HG03045 (cell line): ENCODE data around the gene PDX1.
"Not testable (repeated sequence)": the region's sequence is repeated elsewhere in the genome, so short reads cannot be mapped to it uniquely, and the experiment has no call there.

Experiments used
- ATAC-seq: cut with Tn5 transposase; IDR thresholded peaks from one replicate; pipeline ENCODE4 v1.9.1; 2021; ENCODE audit warnings: mild to moderate bottlenecking, moderate library complexity; ENCODE audit not compliant: unreplicated experiment

Gene PDX1

DNA sequence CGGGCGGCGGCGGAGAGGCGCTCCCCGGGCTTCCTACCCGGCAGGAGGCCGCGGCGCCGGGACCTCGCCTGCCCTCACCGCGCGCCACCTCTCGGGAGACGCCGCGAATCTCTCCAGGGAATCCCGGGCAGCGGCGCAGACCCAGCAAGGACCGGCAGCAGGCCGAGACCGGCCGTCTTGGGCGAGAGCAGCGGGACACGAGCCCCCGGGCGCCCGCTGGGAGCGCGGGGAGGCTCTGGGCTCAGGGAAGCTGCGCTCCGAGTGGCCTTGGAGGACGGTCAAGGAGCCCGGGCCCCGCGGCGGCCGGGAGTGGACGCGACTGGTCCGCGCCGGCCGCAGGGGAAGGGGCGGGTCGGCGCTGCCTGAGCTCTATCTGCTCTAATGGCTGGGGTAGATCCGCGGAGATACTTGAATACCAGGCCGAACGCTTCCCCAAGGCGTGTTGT, 34.6 kb downstream of the PDX1 start:
- peak; percentile 34 for ATAC-seq

DNA sequence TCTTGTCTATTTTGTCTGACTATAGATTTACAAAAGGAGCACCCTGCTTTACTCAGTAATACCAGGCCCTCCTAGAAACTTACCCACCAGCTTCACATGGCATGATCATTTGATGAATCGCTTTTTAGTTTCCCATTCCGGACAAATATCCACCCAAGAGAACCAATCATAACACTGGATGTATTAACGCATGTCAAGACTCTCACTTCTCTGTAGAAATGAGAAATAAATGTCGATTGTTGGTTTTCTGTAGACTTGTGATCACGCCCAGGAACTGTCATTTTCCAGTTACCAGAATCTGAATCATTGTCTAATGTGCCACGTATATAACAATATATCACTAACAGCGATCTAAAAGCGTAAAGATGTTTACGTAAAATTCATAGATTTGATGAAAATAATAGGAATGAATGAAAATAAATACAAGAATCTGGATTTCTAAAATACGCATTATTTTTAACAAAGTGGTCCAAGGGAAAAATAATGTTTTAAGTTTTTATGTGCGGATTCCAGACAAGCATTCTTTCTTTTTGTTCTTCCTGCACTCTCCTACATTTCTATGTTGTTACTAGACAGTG, 35.3 kb downstream of the PDX1 start:
- ATAC-seq: no peak

DNA sequence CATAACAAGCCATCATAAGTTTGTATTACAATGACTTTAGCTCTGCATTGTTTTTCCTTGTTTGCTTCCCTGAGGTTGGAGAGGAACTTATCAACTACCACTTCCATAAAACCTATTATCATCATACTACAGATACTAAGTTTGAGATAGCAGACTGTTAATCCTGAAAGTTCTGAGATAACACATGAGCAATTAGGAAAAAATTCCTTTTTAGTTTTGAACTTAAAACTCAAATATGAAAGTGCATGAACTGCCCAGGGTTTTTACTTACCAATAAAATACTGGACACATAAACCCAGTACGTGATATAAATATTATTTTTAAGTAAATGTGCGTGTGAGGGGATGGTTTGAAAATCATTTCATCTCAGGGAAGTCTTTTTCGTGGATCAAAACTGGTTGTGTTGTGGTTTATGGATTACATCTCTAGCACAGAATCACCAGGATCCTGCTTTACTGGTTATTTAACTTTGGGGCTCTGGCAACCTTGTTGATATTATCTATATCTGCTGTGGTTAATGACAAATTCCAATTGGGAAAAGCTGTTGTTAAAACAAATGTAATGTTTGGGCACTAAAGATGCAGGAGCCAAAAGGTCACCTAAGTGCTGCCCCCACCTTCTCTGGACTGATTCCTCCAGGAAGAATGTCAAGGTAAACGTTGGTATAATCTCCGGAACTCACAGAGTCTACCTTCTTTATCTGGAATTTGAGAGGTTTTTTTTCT, 36.9 kb downstream of the PDX1 start:
- ATAC-seq: no peak

DNA sequence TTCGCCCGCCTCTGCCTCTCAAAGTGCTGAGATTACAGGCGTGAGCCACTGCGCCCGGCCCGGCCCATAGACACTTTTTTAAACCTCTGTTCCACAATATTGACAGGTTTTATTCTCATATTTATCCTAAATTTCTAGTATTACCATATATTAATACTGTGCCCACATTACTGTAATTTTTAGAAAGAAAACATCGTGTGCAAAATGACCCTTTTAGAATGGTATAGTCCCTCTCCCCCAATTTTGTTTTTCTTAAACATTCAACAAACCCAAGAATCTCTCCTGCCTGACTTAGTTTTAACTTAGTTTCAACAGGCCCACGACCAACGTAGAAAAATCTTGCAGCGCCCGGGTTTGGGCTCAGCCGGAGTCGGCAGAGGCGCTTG, 40.2 kb downstream of the PDX1 start:
- ATAC-seq: no peak

DNA sequence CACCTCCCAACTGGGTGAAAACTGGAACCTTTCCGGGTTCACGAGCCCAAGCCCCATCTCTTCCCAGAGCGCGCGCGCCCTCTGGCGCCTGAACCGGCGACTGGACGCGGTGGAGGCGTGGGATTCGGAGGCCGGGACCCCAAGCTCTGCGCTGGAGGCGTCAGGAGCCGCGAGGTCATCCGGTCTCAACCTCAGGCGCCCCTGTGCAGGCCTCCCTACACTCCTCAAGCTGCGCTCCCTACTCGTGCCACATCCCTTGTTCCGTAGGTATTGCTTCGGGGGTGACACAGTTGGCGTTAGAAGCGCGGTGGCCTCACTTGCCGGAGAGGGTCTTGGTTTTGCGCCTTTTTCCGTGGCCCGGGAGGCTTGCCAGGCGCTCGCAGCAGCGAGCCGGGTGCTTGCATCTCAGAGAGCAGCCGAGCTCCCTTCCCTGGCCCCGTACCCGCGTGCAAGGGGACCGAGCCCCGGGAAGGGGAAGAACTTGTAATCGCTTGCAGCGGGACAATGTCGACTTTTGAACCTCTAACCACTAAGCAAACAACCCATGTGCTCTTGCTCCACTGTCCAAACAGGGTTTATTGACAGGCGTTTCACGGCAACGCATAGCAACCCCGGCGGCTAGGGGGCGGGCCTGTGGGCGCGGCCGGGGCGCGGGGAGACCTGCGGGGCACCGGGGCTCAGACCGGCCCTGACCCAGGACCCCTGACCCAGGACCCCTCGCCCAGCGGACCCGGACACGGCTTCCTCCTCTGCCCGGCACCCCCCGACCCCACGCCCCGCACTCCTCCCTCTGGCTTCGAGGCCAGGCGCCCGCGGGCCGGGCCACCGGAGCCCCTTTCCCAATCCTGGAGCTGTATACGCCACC, 40.8 kb downstream of the PDX1 start:
- ATAC-seq: no peak

DNA sequence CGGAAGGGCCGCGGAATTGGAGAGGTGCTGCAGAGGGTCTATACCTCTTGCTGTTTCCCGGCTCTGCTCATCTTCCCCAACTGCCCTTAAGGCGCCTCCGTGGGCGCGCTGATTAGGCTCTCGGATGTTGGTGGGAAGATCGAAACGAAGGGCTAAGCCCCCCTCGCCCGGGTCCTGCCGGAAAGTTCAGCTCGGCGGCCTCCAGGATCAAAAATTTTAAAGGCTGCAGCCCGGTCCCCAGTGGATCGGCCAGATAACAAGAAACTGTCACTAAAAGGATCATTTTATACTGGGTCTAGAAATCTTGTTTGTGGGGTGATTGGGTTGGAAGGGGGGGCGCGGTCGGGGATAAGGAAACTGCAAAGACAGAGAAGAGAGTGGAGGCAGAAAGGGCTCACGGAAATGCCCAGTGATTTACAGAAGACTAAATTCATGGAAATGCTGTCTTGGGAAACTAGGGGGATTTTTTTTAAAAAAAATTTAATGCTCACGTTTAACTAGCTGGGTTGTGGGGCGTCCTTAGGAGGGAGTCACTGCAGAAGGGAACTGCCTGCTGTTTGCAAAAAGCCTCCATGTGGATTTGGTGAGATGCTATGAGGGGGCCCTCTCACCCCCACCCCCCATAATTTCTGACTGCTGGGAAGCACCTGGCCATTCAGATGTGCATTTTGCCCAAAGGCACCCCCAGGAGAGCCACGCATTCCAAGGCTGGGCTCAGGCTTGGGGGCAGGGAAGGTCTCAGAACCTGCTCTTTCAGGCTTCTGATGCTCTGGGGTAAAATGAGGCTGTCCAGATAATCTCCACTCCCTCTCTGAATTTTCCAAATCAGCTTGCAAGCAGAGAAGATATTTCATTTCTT, 41.7 kb downstream of the PDX1 start:
- no peak for ATAC-seq

DNA sequence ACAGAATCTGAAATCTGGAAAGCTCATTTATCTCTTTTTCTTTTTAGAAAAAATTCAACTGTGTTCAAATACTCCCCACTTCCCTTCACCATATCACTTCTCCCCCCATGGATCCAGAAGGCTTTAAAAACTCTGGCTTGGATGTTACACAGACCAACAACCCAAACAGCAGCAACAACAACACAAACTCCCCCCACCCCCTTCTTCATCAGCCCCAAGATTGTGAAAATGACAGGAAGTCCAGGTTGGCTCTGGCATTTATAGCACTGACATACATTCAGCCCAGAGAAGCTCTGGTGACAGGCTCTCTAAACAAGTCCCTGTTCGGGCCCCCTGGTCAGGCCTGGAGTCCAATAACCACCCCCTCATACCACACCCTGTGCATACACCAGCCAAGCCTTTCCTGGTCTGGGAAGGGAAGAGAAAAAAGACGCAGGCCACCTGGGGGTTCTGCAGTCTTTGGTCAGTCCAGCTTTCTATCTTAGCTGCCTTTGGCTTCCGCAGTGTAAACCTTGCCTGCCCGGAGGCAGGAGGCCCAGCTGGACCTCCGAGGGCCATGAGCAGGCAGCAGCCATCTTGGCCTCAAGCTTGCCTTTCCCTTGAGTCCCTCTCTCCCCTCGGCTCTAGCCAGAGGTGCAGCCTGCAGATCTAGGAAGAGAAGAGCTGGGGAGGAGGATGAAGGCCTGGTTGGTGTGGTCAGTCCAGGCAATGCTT, 42.5 kb downstream of the PDX1 start:
- no peak for ATAC-seq

DNA sequence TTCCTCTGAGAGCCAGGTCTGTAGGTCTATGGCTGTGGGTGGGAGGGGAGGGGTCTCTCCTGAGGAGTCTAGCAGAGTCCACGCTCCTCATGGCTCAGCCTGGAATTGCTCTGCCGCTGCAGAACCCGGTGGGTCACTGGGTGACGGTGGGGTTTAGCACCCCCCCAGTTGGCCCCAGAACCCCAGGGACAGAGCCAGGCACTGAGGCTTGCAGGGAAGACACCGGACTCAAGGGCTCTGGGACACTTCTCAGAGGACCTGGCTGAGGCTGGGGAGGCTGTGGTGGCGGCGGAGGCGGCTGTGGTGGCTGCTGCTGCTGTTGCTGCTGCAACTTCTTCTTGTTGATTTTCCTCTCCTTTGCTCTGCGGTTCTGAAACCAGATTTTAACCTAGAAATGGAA, 43.2 kb downstream of the PDX1 start:
- ATAC-seq: no peak

DNA sequence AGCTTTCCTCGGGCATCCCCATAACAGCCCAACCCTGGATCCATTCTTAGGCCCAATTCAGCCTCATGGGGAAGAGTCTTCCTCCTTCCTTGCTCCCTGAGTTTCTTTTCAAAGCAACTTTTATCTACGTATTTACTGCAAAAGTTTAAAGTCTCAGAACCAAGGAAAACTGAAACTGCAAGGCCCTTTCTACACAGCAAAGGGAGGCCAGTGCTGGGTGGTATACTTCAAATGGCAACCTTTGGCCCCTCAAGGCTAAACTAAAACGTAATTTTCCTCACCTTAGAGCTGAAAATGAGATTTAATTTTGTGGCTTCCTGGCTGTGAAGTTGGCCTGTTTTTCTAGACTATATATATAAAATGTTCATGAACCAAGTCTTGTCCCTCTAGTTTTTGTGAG, 43.7 kb downstream of the PDX1 start:
- ATAC-seq: no peak

DNA sequence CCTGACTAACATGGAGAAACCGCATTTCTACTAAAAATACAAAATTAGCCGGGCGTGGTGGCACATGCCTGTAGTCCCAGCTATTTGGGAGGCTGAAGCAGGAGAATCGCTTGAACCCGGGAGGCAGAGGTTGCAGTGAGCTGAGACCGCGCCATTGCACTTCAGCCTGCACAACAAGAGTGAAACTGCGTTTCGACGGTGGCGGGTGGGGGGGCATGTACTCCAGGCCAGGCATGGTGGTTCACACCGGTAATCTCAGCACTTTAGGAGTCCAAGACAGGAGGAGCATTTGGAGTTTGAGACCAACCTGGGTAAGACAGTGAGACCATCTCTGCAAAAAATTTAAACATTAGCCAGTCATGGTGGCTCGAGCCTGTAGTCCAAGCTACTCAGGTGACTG, 44.4 kb downstream of the PDX1 start:
- not testable (repeated sequence) for ATAC-seq

DNA sequence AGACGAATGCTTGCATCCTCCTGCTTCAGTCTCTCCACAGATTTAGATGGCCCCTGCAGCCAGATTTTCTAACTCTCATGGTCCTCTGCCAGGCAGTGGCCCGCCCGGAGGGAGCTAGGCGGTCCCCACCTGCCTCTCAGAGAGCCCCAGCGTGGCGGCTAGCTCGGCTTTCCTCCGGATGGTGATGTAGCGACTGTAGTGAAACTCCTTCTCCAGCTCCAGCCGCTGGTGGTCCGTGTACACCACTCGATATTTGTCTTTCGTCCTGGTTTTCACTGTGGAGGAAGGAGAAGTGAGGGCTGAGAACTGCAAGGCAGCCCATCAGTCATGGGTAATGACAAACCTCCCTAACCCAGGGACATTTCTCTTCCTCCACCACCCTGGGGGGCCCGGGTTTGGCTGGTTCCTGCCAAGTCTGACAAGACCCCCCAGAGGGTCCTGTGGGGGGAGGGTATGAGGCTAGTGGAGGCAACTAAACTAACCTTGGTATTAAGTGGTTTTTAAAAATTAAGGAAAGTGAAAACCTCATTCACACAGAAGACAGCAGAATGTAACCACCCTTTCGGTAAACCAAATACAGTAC, 45.0 kb downstream of the PDX1 start:
- ATAC-seq: no peak

DNA sequence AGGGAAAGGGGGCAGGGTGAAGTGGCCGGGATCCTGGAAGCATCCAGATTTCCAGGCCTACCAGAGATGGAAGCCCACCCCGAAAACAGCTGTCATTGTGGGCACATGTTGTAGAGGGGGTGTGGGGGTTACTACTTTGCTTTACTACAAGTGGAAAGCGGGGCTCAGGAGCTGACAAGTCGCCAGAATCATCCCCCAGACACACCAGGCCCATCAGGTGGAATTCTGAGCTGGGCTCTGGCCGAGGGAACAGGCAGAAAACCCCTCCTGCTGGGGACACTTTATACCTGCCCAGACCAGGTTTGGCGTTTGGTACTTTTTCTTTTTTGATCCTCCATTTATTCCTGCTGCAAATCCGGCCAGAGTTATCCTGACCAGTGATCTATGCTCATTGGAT, 45.5 kb downstream of the PDX1 start:
- ATAC-seq: no peak

DNA sequence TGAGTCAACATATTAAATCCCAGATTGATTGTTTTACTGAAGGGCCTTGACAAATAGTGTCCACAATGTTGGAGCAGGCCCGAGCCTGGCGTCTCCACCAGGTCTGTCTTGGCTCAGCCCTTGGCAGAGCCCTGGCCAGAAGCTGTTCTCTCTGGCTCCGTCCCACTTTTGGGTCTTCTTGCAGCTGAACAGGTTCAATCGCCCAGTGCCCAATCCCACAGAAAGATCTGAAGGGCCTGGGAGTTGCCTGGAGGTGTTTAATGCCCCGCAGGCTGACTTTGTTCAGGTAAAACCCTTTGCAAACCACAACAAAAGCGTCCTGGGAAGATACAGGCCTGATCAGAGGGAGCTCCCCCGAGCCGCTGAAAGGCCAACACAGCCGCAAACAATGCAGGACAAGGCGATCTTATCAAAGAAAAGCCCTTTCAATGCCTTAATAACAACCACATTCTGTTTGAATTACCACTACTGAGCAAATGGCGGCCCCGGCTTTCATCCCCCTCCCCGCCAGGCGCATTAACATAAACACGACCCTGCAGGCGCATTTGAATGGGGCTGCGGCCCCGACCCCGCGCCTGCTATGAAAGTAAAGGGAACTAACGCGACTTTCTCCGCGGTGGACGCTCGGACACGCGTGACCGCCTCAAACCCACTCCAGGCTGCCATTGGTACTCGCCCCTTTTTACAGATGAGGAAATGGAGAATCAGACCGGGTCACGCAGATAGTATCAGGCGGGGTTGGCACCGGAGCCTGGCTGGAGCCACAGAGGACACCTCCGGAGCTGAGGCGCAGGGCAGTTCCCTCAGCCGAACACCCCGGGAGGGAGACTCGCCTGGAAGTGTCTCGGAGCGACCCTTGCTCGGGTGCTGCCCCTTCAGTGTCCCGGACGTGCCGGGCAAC, 46.2 kb downstream of the PDX1 start:
- no peak for ATAC-seq

DNA sequence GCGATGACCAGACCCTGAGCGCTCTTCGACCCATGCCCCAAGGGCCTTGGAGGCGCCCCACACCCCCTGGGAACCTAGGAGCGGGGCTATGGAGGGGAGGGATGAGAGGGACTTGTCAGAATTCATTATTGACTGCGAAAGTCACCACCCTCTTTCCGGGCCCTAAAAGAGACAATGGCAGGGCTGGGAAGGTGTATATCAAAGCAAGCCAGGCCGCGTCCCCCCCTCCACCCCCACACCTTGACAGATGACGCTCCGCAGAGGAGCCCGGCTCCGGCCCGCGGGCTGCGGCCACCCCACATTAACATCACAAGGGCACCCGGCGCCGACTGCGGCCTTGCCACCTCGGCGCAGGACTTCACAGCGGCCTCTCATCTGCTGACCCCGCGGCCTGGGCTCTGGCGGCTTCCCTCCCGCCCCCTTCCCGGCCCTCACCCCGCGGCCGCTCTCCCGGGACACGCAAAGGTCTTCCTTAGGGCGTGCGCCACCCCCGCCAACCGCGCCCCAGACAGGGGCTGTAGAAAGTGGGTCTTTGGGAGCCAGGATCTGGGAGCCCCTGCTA, 46.9 kb downstream of the PDX1 start:
- ATAC-seq: no peak

DNA sequence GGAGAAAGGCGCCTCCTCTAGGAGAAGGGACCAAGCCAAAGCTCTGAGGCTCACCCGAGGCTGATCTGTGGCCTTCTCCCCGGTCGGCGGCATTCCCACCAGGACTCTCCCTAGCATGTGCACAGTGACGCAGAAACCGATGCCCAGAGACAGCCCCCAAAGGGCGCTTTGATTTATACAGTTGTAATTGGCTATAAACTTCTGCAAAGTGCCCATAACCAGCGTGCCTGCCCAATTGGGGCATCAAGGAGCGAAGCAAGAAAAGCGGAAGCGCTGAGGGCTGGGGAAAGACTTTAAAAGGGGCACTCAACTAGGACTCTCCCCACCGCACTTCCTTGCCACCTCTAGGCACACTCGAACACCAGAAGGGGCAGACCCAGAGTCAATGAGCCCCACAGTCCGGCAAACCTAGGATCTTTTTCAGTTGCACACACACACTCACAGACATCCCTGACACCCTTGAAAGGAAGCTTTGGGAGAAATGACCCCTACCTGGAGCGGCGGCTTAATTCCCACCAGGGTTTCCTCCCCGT, 47.5 kb downstream of the PDX1 start:
- no peak for ATAC-seq

DNA sequence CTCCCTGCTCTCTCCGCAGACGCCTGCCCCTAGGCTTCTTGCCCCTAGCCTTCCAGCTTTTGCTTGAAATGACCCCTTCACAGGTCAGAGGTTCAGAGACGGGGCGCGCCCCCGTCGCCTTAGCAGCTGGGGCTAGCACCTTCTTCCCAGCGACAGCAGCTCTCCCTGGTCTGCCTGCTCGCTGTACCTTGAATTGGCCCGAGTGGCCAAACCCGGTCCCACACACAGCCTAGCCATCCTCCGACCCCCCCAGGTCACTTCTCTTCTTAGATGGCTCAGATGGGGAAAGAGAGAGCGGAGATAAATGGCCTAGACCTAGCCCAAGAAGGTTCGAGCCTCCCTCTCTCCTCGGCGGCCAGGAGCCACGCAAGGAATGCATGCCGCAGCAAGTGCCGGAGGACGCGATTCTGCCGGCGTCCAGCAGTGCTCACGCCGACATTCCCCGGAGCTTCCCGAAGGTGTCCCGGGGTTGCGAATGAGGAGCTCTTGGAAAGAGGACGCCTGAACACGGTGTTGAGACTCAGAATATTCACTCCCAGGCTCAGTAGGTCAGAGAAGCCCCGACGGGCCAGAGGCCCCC, 48.0 kb downstream of the PDX1 start:
- ATAC-seq: no peak

DNA sequence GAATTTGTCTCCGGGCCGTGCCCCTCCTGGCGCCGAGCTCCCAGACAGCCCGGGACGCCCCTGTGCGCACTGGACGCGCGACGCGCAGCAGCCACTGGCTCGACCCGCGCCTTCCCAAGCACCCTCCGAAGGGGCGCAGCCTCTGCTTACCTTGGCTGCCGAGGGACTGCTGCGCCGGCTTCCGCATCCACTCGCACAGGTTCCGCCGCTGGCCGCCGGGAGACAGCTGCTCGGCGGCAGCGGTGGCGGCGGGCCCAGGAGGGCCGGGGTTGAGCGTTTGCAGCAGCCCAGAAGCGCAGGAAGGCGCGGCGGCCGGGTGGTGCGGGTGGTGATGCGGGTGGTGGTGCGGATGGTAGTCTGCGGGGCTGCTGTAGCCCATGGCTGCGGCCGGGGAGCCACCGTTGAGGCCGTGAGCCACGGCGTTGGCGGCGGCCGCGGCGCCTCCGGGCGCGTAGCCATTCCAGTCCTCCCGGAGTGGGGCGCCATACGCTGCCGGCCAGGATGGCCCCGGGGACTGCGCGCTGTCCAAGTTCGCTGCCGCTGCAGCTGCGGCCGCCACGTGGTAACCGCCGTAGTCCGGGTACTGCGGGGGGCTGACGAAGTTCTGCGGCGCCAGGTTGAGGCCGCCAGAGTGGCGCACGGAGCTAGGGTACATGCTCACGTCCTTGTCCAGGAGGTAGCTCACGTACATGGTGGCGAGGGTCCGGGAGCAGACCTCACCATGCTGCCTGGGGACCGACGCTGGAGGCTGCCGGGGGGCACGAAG, 48.7 kb downstream of the PDX1 start:
- no peak for ATAC-seq
